HepG2 (cell line): ENCODE data around the gene RMRP. TPM values are rescaled to one million over a fixed set of nuclear protein-coding genes. Genes with fewer than 3 reads are reported as not detected.

Experiments
- ATF6 ChIP-seq: sonication (generic); formaldehyde crosslinking; conservative IDR thresholded peaks from 2 replicates; pipeline ENCODE4 v1.4.0; 2020; ENCODE audit warnings: missing genetic modification reagents
- BCL6 ChIP-seq: IDR thresholded peaks from 2 replicates; pipeline ENCODE4 v1.6.1; 2016; ENCODE audit warnings: missing genetic modification reagents, missing compliant biosample characterization
- CHD4 ChIP-seq: fragments of 200-600 bp; sonication (generic); IDR thresholded peaks from 2 replicates; pipeline ENCODE4 v1.7.0; 2017; ENCODE audit warnings: mild to moderate bottlenecking, low read length, borderline replicate concordance
- FOXA1 ChIP-seq, 2 experiments: fragments of 450-650 bp in 1 of 2; sonication (generic) in 1 of 2; formaldehyde crosslinking in 1 of 2; IDR thresholded peaks; 2 replicates each; pipeline versions ENCODE4 v1.4.0 to v1.6.1; 2016 to 2020; ENCODE audit warnings: missing genetic modification reagents in 1 of 2
- FOXO1 ChIP-seq: sonication (generic); formaldehyde crosslinking; IDR thresholded peaks from 2 replicates; pipeline ENCODE4 v1.4.0; 2020; ENCODE audit warnings: missing genetic modification reagents
- SETDB1 ChIP-seq: sonication (generic); formaldehyde crosslinking; IDR thresholded peaks from 2 replicates; pipeline ENCODE4 v1.5.1; 2020; ENCODE audit warnings: missing genetic modification reagents, mild to moderate bottlenecking, borderline replicate concordance
- SPEN ChIP-seq: sonication (generic); formaldehyde crosslinking; IDR thresholded peaks from 2 replicates; pipeline ENCODE4 v1.5.1; 2020; ENCODE audit warnings: low read depth, mild to moderate bottlenecking, missing genetic modification reagents
- TFE3 ChIP-seq: IDR thresholded peaks from 2 replicates; pipeline ENCODE4 v1.6.1; 2016
- ZFP36L2 ChIP-seq: sonication (generic); formaldehyde crosslinking; IDR thresholded peaks from 2 replicates; pipeline ENCODE4 v1.4.0; 2020; ENCODE audit warnings: missing genetic modification reagents
- ZNF18 ChIP-seq: sonication (generic); formaldehyde crosslinking; IDR thresholded peaks from 2 replicates; pipeline ENCODE4 v1.8.0; 2022; ENCODE audit warnings: mild to moderate bottlenecking, missing genetic modification reagents; ENCODE audit not compliant: insufficient replicate concordance
- ZNF317 ChIP-seq: sonication (generic); formaldehyde crosslinking; IDR thresholded peaks from 2 replicates; pipeline ENCODE4 v1.5.0; 2020; ENCODE audit warnings: mild to moderate bottlenecking, missing genetic modification reagents
- ZNF574 ChIP-seq: sonication (generic); formaldehyde crosslinking; IDR thresholded peaks from 2 replicates; pipeline ENCODE4 v1.4.0; 2020; ENCODE audit warnings: missing genetic modification reagents
- ZNF770 ChIP-seq: sonication (generic); formaldehyde crosslinking; IDR thresholded peaks from 2 replicates; pipeline ENCODE4 v1.5.0; 2020; ENCODE audit warnings: mild to moderate bottlenecking, missing genetic modification reagents
- ZNF775 ChIP-seq: sonication (generic); formaldehyde crosslinking; IDR thresholded peaks from 2 replicates; pipeline ENCODE4 v1.4.0; 2020; ENCODE audit warnings: missing genetic modification reagents, mild to moderate bottlenecking, moderate library complexity, borderline replicate concordance
- ZNF850 ChIP-seq: sonication (generic); formaldehyde crosslinking; conservative IDR thresholded peaks from 2 replicates; pipeline ENCODE4 v1.9.0; 2021; ENCODE audit warnings: mild to moderate bottlenecking, missing genetic modification reagents
- polyA plus RNA-seq, 8 experiments: library from polyadenylated mRNA; depleted of rRNA in 3 of 8; stranded (reverse) in 7 of 8; unstranded in 1 of 8; fragments of >200 nt; fragmentation: Illumina TruSeq in 4 of 8; extraction: Trizol in 4 of 8; gene quantifications; 2 replicates each; pipeline versions ENCODE4 v1.2.1 to v1.2.3, GENCODE V29; 2011 to 2016; ENCODE audit warnings: low read depth in 4 of 8, missing spikeins in 1 of 8, mixed read lengths in 1 of 8; ENCODE audit not compliant: insufficient read depth in 1 of 8
- total RNA-seq, 5 experiments: library from RNA; depleted of rRNA; stranded (reverse); fragments of >200 nt; fragmentation: Illumina TruSeq; extraction: Trizol; gene quantifications; 2 replicates each; pipeline ENCODE4 v1.2.3, GENCODE V29; 2016; ENCODE audit warnings: low read depth in 1 of 5

Gene RMRP
- total and polyA plus RNA-seq, 2 of the 13 experiments (the other 11 are each of a cell fraction or from before 2014, with no cell fraction given), result 51.4 to 4,025 TPM

- TF ChIP-seq ZNF770 (CRISPR knock-in tag) (peak; percentile 82), FOXA1 (IDR thresholded peaks at IDR 0.05) (no peak), FOXA1 (CRISPR knock-in tag; IDR thresholded peaks at IDR 0.05) (peak; percentile 64), ZNF574 (CRISPR knock-in tag) (peak; percentile 74), SETDB1 (CRISPR knock-in tag) (no peak), ZNF850 (CRISPR knock-in tag) (no peak), ZFP36L2 (CRISPR knock-in tag) (no peak), SPEN (no peak), CHD4 (no peak), FOXO1 (CRISPR knock-in tag) (no peak), BCL6 (CRISPR knock-in tag) (0 out of 2 replicates have a peak, but pooled peaks have one; percentile 19), ZNF18 (CRISPR knock-in tag) (no peak), ATF6 (CRISPR knock-in tag) (no peak), ZNF775 (no peak), ZNF317 (CRISPR knock-in tag) (0 out of 2 replicates have a peak, but pooled peaks have one; percentile 21), TFE3 (CRISPR knock-in tag) (no peak)
Observed at GRCh38 chr9:35651956-35652828, 5.6 kb downstream of the RMRP start (continued).
